ENCODE data around the gene ELOA.

The ELOA gene

DNA sequence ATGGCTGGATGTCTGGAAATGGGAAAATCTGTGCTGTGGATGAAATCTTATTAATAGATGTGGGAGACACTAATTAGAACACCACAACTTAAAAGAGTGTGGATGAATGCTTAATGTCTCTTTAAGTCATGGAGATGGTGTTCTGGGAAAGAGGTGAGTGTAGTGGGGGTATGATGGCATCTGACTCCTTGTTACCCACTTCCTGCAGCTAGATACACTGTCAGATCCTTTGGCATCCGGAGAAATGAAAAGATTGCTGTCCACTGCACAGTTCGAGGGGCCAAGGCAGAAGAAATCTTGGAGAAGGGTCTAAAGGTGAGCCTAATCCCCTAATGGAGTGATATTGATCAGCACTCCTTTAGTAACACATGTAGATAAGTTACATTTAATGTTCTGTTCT is 49.7 kb upstream of the ELOA start (continued):
- TF ChIP-seq ZNF404 (tag by site-specific recombination; IDR thresholded peaks at IDR 0.05) (no peak), ZNF610 (tag by site-specific recombination; IDR thresholded peaks at IDR 0.05; ENCODE audit: borderline replicate concordance) (no peak), HOXD13 (CRISPR knock-in tag; IDR thresholded peaks at IDR 0.05; ENCODE audit: borderline replicate concordance) (no peak), MZF1 (tag by site-specific recombination; IDR thresholded peaks at IDR 0.05; ENCODE audit: borderline replicate concordance) (no peak), KLF8 (tag by site-specific recombination; IDR thresholded peaks at IDR 0.05) (no peak), ZNF341 (tag by site-specific recombination; IDR thresholded peaks at IDR 0.05; ENCODE audit: low read depth) (no peak), HOXC10 (CRISPR knock-in tag; IDR thresholded peaks at IDR 0.05) (no peak), ZNF274 (IDR thresholded peaks at IDR 0.05; ENCODE audit: low read length) (no peak), ZNF274 (tag by site-specific recombination; IDR thresholded peaks at IDR 0.05; ENCODE audit: borderline replicate concordance) (no peak), ZNF223 (tag by site-specific recombination; IDR thresholded peaks at IDR 0.05) (no peak)
- TF ChIP-seq, protein P1, sequence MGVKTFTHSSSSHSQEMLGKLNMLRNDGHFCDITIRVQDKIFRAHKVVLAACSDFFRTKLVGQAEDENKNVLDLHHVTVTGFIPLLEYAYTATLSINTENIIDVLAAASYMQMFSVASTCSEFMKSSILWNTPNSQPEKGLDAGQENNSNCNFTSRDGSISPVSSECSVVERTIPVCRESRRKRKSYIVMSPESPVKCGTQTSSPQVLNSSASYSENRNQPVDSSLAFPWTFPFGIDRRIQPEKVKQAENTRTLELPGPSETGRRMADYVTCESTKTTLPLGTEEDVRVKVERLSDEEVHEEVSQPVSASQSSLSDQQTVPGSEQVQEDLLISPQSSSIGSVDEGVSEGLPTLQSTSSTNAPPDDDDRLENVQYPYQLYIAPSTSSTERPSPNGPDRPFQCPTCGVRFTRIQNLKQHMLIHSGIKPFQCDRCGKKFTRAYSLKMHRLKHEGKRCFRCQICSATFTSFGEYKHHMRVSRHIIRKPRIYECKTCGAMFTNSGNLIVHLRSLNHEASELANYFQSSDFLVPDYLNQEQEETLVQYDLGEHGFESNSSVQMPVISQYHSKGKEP (tag by site-specific recombination; IDR thresholded peaks at IDR 0.05) = no peak
- TF ChIP-seq, protein P2, sequence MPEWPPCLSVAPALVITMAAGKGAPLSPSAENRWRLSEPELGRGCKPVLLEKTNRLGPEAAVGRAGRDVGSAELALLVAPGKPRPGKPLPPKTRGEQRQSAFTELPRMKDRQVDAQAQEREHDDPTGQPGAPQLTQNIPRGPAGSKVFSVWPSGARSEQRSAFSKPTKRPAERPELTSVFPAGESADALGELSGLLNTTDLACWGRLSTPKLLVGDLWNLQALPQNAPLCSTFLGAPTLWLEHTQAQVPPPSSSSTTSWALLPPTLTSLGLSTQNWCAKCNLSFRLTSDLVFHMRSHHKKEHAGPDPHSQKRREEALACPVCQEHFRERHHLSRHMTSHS (tag by site-specific recombination; IDR thresholded peaks at IDR 0.05) = no peak
- TF ChIP-seq, protein P3, sequence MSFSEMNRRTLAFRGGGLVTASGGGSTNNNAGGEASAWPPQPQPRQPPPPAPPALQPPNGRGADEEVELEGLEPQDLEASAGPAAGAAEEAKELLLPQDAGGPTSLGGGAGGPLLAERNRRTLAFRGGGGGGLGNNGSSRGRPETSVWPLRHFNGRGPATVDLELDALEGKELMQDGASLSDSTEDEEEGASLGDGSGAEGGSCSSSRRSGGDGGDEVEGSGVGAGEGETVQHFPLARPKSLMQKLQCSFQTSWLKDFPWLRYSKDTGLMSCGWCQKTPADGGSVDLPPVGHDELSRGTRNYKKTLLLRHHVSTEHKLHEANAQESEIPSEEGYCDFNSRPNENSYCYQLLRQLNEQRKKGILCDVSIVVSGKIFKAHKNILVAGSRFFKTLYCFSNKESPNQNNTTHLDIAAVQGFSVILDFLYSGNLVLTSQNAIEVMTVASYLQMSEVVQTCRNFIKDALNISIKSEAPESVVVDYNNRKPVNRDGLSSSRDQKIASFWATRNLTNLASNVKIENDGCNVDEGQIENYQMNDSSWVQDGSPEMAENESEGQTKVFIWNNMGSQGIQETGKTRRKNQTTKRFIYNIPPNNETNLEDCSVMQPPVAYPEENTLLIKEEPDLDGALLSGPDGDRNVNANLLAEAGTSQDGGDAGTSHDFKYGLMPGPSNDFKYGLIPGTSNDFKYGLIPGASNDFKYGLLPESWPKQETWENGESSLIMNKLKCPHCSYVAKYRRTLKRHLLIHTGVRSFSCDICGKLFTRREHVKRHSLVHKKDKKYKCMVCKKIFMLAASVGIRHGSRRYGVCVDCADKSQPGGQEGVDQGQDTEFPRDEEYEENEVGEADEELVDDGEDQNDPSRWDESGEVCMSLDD (tag by site-specific recombination; IDR thresholded peaks at IDR 0.05) = no peak

DNA sequence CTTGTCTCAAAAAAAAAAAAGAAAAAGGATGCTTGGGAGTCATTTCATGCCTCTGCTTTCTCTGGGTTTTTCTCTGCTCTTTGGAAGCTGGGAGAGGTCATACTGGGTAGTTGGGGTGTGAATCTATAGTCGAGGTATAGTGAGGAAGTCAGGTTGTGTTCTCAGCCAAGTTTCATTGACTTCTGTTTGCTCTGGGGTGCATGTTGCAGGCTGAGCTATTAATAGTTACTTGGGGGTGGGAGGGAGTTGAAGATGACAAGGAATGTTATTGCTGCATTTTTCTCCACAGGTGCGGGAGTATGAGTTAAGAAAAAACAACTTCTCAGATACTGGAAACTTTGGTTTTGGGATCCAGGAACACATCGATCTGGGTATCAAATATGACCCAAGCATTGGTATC is 48.9 kb upstream of the ELOA start:
- ChIA-PET CTCF (no interaction called here), POLR2A (interaction anchor here (0.7 kb wide), 2 partner anchors 82 to 680 kb away, joined by 3 read pairs; no protein-coding TSS in a partner anchor)
- H3K9me3 ChIP-seq (ENCODE audit: control insufficient read depth, insufficient read depth, low read depth, low read length) = no peaks in the 10 kb centered on the region
- H3K4me3 ChIP-seq (ENCODE audit: low read depth, low read length) = no peak overlapping the region
- H3K27ac ChIP-seq (ENCODE audit: extremely low read depth, low read depth, low read length) = no peak overlapping the region
- no peaks in the 10 kb centered on the region for H3K4me1 ChIP-seq (ENCODE audit: control insufficient read depth, insufficient read depth, low read length)
- H3K36me3 ChIP-seq (ENCODE audit: control insufficient read depth in 2 of 2, insufficient read depth in 1 of 2, low read length in 2 of 2) = peaks cover 30 to 74% of the 10 kb centered on the region in 2 experiments
- TF ChIP-seq ZNF473 (tag by site-specific recombination; IDR thresholded peaks at IDR 0.05) (no peak), ZNF48 (tag by site-specific recombination; IDR thresholded peaks at IDR 0.05) (no peak), ZNF670 (tag by site-specific recombination; IDR thresholded peaks at IDR 0.05; ENCODE audit: low read depth) (no peak), ZNF341 (tag by site-specific recombination; IDR thresholded peaks at IDR 0.05; ENCODE audit: low read depth) (no peak), ZFP69B (tag by site-specific recombination; IDR thresholded peaks at IDR 0.05) (no peak), KLF10 (tag by site-specific recombination; IDR thresholded peaks at IDR 0.05) (no peak), GLIS1 (tag by site-specific recombination; IDR thresholded peaks at IDR 0.05) (no peak), REPIN1 (tag by site-specific recombination; IDR thresholded peaks at IDR 0.05; ENCODE audit: low read depth) (no peak), ZNF701 (tag by site-specific recombination; IDR thresholded peaks at IDR 0.05) (no peak), ZNF354C (tag by site-specific recombination; IDR thresholded peaks at IDR 0.05; ENCODE audit: borderline replicate concordance, low read depth) (no peak), ZNF791 (tag by site-specific recombination; IDR thresholded peaks at IDR 0.05) (no peak), ZNF530 (tag by site-specific recombination; IDR thresholded peaks at IDR 0.05; ENCODE audit: low read depth) (no peak), ZBTB48 (tag by site-specific recombination; IDR thresholded peaks at IDR 0.05) (no peak), SP2 (tag by site-specific recombination; IDR thresholded peaks at IDR 0.05) (no peak)
- TF ChIP-seq, protein P4, sequence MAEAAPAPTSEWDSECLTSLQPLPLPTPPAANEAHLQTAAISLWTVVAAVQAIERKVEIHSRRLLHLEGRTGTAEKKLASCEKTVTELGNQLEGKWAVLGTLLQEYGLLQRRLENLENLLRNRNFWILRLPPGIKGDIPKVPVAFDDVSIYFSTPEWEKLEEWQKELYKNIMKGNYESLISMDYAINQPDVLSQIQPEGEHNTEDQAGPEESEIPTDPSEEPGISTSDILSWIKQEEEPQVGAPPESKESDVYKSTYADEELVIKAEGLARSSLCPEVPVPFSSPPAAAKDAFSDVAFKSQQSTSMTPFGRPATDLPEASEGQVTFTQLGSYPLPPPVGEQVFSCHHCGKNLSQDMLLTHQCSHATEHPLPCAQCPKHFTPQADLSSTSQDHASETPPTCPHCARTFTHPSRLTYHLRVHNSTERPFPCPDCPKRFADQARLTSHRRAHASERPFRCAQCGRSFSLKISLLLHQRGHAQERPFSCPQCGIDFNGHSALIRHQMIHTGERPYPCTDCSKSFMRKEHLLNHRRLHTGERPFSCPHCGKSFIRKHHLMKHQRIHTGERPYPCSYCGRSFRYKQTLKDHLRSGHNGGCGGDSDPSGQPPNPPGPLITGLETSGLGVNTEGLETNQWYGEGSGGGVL (tag by site-specific recombination; IDR thresholded peaks at IDR 0.05) = no peak
